Activated CD8-positive, alpha-beta memory T cell treated with anti-CD3 and anti-CD28 coated beads for 24 hours (primary cell): ENCODE results near the gene SRGN.

ENCODE experiments used
- DNase-seq: peaks from one replicate; pipeline ENCODE4 v3.0.0-alpha.2; 2020

SRGN gene

DNA sequence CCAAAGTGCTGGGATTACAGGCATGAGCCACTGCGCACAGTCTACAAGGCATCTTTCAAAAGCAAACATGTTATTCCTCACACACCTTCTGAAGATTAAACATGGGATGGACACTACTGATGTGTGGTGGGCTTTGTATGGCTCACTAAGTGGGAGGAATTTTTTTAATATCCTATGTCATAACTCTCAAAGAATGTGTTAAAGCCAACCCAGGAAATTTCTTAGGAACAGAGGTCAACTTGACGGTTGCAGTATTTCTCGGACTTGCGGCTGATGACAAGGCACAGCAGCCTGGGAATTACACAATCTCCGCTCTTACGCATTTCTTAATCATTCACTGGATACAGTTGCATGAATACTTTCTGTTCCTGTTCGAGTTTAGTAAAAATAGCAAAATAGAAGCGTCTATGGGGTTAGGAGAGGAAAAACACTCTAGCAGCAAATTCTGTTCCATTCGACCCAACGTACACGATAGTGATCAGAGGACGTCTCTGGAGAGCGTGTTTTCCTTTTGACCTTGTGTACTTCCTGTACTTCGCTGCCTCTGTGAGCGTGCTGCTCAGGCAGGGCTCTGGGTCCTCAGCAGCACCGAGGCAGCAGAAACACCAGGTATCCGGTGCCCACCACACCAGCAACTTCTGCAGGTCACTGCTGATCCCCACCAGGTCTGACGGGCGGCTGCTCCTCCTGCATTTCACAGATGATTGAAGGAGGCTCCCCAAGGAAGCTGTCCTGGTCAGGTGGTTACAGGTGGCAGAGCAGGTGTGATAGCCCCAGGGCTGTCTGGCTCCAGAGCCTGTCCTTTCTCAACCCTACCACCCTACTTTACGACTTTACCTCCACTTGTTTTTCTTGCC lies 26.4 kb upstream of the SRGN start:
- peak; percentile 69 for DNase-seq

DNA sequence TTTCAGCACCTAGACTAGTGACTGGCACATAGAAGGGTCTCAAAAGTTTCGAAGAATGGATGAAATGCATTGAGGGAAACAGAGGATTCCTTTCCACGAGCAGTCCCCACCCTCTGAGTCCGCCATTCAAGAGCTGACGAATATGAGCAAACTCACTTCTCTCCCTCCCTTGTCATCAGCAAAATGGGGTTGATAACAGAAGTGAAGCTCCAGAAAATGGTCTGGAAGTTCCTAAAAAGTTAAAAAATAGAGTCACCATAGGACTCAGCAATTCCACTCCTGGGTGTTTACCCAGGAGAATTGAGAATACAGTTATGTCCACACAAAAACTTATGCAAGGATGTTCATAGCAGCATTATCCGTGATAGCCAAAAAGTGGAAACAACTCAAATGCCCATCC lies 25.0 kb upstream of the SRGN start:
- DNase-seq, result no peak

DNA sequence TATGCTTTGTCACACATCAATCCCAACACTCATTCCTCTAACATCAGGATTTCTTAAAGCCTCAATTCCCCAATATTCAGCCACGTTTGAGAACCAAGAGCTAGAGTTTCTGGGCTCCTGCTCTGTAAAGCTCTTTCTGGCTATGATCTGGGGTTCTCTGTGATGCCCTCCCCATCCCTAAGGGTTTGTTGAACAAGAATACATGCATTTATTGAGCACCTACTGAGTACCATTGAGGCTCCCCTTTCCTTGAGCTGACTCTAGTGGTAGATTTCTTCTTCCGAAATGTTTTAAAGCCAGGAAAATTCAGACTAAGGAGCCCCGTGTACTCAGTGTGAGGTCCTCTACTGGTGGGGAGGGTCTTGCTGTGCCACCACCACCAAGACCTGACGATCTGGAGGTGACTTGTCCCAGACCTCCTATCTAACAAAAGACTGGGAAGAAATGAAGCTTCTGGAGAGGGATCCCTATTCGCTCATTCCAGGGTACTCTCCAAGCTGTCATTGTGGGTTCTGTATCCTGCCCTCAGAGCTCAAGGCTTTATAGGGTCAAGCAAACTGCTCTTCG lies 23.1 kb upstream of the SRGN start:
- no peak for DNase-seq

DNA sequence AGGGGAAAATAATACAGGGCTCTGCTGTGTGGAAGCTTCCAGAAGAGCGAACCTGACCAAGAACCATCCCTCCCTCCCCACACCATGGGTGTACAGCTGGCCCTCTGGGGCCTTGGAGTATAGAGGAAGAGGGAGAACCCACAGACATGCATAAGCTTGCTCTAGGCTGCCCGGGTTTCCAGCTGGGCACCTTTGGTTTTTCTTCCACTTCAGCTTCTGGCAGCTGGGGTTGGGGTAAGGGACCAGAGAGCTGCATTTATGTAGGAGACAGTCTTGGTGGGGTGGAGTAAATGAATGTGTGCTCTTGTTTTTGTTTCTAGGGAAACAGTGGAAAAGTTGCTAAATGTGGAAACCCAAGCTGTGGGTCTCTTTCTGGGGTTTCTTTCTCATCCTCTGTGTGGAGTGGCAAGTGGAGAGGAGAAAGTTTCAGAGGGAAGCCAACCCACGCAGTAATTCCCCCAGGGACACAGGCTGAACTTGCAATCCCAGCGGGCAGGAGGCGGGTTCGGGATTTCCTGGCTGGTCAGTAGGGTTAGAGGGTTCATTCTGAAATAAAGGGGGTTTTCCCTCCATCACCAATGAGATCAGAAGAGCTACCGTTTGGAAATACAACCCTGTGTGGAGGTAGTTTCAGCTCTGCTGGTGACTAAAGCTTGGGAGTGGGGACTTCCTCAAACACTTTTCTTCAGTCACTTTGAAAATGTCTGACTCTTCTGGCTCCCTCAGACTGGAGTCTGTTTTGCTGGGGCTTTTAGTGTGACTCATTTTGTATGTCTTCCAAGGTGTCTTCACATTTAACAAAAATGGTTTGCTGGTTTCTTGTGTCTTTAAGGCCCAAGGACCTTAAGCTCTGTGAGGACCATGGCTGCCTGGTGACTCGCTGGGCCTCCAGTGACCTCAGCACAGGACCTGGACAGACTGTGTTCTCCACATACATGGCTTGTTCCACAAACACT lies 22.2 kb upstream of the SRGN start:
- DNase-seq, result peak; percentile 75

DNA sequence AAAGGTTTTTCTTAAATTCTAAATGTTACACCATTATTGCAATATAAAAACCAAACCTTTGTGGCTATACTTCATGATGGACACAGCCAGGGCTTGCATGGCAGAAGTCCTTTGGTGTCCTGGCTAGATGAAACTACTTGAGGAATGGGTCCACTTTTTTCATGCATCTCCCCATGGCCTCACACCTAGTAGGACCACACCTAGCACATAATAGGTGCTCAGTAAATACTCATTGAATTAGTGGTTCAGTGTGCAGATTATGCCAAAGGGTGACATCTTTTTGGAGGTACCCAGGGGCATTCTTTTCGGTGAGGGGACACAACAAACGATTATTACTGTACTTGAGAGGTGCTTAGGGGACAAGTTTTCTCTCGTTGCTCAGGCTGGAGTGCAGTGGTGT lies 20.7 kb upstream of the SRGN start:
- DNase-seq, result no peak

DNA sequence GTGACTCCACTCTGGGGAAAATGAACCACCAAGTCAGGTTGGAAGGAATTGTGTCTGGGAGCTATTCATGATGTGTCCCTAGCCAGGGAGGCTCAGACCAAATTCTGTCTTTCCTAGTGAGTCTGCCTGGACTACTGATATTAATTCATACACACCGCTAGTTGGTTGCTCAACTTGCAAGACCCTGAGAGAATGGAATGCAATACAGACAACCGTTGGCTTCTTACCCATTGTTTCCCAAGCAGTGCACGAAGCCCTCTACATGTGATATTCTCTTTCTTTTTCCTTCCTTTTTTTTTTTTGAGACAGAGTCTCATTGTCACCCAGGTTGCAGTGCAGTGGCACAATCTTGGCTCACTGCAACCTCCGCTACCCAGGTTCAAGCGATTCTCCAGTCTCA lies 19.4 kb upstream of the SRGN start:
- no peak for DNase-seq

DNA sequence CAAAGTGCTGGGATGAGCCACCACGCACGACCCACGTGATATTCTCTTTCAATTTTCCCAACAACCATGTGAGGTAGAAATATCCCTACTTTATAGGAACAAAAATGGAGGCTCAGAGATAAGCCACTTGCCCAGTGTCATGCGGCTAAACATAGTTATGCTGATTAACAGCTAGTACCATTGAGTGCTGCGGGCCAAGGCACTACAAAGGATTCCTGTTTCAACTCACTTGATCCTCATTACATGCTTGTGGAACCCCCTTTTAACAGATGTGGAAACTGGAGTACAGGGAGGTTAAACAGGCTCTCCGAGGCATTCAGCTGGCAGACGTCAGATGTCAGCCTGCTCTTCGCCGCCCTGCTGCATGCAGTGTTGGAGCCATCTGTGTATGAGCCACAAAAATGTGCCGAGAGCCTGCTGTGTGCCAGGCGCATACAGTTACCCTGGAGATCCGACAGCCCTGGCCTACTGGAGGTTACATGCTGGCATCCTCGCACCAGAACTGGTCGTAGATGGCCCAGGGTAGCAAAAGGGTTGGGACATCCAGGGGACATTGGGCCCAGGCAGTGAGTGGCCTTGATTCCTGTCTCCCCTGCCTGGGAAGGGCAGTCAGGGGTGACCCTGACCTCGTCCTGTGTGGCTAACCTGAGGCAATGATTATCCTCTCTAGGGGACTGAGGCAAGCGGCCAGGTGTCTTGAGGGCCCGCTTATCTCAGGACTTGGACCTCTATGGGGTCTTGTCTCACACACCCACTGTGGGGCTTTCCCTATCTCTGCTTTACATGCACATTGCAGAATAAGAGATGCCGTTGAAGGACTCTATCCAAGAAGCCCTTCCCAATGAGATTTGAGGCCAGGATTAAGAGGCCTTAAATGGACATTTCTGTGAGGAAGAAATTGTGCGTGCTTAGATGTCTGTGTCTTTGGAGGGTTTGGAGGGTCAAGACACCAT lies 18.5 kb upstream of the SRGN start:
- no peak for DNase-seq

DNA sequence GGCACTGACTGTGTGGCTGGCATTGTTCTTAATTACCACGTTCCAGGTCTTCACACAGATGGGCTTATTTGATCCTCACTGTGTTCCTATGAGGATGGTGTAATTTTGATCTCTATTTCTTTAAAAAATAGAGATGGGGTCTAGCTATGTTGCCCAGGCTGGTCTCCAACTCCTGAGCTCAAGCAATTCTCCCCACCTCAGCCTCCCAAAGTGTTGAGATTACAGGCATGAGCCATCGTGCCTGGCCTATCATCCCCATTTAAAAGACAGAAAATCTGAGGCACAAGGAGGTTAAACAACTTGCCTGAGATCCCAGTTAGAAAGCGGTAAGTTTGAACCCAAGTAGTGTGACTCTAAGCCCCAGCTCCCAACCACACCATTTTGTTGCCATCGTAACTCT lies 17.0 kb upstream of the SRGN start:
- no peak for DNase-seq

DNA sequence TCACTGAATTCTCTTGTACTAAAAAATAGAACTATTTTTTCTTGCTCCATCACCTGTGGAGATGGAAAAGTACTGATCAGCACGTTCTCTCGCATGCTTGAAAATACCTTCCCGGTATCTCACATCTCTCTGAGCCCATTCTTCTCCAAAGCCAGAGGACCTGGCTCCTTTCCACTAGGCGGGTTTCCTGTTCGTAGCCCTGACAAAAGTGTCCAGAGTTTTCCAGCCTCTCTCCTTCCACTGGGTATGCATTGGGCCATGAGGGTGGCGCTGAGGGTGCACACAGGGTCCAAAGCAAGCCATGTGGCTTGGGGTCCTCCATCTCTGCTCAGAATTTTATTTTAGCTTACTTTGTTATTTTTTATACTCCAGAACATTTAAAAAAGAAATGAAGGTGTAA lies 16.3 kb upstream of the SRGN start:
- no peak for DNase-seq

DNA sequence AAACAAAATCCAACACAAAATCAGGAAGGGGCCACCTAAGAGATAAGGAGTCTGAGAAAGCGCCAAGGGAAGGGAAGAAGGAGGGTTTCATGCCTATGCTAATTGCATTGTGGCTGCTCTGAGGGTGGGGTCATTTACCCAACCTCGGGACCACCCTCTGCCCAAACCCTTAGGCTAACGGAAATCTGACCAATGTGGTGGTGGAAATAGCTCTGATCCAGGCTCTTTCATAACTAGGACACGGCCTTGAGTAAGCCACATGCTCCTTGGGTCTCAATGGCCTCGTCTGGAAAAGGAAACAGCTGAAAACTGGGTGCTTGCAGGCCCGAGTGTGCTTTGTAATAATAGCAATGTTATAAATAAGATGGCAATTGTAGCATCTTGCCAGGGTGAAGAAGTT lies 14.9 kb upstream of the SRGN start:
- no peak for DNase-seq

DNA sequence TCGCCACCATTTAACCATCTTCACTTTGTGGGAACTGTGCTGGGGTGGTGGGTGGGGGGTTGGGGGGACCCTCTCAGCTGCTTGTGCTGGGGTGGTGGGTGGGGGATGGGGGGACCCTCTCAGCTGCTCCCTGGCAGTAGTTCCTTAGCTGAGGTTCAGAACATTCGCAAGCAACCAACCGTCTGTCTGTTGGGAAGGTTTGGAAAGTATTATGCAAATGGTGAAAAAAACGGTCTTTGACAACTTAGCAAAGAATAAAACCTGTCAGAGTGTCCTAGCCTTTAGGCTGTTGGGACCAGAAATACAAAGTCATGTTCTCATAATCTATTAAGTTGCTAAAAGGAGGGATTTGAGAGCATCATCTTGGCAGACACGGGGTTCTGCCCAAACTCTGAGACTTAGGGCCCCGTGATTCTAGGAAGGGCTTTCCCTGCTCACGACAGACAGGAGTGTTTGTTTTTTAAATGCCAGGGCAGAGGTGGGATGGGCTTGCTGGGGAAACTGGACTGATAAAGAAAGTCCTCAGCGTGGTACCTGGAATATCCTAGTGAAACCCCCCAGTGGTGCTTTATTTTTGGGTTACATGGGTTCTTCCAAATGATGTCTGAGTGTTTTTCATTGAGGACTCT lies 14.1 kb upstream of the SRGN start:
- DNase-seq, result no peak

DNA sequence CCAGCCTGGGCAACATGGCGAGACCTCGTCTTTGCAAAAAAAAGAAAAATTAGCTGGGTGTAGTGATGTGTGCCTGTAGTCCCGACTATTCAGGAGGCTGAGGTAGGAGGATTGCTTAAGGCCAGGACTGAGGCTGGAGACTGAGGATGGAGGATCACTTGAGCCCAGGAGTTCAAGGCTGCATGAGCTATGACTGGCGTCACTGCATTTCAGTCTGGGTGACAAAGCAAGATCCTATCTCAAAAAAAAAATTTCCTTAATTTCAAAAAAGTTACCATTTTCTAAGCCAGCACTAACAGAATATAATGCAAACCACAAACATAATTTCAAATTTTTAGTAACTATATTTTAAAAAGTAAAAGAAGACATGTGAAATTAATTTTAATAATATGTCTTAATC lies 13.4 kb upstream of the SRGN start:
- no peak for DNase-seq

DNA sequence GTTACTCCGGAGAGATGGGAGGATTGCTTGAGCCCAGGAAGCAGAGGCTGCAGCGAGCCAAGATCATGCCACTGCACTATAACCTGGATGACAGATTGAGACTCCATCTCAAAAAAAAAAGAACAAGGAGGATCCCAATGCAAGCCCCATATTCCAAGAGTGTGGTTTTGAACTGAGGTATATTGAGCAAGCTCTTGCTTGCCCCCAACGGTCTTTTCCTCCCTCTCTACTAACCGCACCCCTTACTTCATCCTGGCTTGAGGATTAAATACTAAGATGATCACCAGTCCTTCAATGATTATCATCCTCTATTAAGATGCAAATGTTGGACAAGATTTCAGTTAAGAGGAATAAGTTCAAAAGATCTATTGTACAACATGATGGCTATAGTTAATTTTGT lies 12.5 kb upstream of the SRGN start:
- DNase-seq, result no peak

DNA sequence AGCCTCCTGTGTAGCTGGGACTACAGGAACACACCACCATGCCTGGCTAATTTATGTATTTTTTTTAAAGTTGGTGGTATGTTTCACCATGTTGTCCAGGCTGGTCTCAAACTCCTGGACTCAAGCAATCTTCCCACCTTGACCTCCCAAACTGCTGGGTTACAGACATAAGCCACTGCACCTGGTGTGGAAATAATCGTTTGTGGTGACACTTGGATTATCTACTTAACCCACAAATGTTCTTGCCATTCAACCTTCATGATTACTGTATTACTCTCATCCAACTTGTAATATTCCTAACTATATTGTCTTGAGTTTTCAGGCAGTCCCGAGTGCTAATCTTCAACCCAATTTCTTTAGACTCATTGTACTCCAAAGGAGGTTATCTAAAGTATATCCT lies 9.6 kb upstream of the SRGN start:
- DNase-seq, result no peak

DNA sequence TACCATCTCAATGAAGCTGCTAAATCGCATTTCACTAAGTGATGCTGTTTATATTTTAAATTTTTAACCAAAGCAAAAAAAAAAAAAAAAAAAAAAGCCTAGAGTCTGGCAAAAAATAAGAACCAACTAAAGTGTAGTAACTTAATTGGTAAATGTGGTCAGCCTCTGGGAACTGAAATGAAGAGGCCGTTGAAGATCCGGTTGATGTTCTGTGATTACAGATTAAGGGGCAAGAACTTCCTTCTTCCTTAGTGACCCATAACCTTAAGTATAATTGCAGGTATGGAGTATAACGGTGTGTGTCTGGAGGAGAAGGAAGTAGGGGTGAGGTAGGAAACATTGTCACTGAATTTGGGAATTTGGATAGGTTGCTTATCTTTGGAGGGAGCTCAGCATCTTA lies 7.7 kb upstream of the SRGN start:
- no peak for DNase-seq

DNA sequence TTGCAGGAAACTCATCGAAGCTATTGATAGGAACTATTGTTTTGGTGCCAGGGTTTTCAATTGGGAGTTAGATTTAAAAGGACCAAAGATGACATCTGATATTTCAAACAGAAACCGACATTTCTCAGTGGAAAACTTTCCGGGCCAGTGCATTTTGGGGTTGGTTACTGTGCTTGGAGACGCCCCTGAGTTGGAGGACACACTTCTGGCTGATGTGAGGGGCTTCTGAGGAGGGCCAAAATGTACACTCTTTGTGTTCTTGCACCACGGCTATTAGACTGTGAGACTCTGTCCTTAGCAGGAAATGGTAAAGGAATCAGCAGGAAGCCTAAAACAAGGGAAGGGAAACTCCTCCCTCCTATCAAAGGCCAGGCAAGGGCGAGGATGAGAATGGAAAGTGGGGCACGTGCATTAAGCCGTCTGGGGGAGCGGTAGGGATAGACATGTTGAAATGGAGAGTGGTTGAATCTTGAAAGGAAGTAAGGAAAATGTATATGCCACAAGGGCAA lies 1.8 kb upstream of the SRGN start:
- DNase-seq, result no peak

DNA sequence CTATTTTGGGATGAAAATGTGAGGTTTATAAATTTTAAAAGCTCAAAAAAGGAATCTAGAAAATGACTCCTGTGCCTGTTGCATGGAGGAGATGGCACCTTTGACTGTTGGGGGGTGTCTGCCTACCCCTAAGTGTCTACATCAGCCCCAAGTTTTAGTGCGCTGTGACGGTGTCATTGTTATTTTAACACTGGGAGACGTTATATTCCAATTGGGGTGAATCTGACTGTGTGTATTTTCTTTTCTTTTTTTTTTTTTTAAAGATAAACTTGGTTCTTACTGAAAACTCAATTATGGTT lies 517 bp downstream of the SRGN start:
- DNase-seq, result no peak

DNA sequence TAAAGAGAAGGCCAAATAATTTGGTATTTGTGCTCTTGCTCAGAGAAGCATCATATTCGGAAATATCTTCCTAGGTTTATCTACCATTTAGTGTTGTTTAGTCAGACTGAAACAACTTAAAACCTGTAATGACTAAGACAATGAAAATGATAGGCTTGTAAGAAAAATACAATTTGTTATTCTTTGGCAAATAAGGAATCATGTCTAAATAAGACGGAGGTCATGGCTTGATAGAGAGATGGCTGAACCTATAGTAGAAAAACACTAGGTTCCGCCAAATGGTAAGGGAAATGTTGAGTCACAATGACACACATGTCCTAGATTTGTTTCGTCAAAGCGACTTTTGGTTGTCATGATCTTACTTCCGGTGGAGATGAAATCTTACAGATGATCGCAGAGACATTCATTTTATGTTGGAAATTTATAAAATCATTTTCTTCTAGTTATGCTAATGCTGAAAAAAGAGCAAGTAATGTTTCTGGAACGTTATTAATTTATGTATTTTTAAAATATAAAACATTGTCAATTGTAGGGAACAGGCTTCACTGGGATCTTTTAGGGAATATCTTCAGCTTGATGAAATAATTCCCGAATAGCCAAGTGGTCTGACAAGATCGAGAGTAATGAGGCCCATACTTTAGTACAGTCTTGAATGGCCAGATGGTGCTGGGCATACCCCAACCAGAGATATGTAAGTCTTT lies 1.0 kb downstream of the SRGN start:
- no peak for DNase-seq

DNA sequence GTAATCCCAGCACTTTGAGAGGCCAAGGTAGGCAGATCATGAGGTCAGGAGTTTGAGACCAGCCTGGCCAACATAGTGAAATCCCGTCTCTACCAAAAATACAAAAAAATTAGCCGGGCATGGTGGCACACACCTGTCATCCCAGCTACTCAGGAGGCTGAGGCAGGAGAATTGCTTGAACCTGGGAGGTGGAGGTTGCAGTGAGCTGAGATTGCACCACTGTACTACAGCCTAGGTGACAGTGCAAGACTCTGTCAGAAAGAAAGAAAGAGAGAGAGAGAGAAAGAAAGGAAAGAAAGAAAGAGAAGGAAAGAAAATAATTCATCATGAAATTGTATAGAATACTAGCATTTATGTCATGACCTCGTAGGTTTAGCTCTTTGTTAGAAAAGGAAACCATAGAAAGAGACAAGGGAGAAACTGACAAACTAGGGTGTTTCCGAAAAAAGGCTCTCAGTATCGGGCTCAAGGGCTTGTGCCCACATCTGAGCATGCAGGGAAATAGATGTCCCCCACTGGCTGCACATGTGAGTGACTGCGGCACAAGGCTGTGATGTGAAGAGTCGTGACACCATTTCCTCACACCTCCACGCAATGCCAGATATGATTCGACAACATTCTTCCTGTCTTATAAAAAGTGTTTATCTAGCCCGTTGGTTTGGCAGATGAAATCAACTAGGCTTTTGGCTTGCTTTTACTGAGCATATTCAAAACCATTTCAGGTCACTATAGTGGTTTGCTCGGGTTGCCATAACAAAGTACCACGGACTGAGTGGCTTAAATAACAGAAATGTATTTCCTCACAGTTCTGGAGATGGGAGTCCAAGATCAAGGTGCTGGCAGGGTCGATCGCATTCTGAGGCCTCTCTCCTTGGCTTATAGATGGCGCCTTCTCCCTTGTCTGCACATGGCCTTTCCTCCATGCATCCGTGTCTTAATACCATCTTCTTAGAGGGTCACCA lies 2.0 kb downstream of the SRGN start:
- peak; percentile 84 for DNase-seq

DNA sequence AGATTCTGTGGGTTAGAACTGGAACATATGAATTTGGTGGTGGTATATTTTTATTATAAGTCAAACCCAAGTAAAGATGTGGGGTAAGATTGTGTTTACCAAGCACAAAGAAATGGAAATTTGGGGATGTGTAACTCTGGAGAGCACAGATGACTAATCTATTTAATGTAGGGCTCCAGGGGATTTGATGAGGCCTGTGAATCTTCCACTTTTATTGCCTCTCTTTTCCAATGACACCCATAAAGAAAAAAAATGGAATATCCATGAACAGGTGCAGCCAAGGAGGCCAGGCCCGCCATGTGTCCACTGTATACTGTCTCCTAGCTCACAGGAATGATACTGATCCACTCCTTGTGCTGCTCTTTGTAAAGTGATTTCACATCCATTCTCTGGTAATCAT lies 2.8 kb downstream of the SRGN start:
- DNase-seq, result no peak
